Measurements from ENCODE around the gene FAM20B. TPM values are rescaled to one million over a fixed set of nuclear protein-coding genes. Genes with fewer than 3 reads are reported as not detected.

Gene FAM20B
- total and polyA plus RNA-seq, 9 donors, result 19.0 to 62.0 (median 49.1) TPM

- 82 to 88% (median 83%) methylated on average over 15 of the region's 15 CpGs for WGBS, 3 donors
- Histone ChIP-seq H3K4me3 (no peak overlapping the region), H3K27me3 (no peaks in the 10 kb centered on the region), H3K36me3 (no peaks in the 10 kb centered on the region), H3K4me1 (ENCODE audit: insufficient read depth) (no peaks in the 10 kb centered on the region), H3K9me3 (no peaks in the 10 kb centered on the region), H3K27ac (no peak overlapping the region)
- TF ChIP-seq EP300 (IDR thresholded peaks at IDR 0.05) (no peak), POLR2A (IDR thresholded peaks at IDR 0.05) (no peak)
- TF ChIP-seq, protein P1, sequence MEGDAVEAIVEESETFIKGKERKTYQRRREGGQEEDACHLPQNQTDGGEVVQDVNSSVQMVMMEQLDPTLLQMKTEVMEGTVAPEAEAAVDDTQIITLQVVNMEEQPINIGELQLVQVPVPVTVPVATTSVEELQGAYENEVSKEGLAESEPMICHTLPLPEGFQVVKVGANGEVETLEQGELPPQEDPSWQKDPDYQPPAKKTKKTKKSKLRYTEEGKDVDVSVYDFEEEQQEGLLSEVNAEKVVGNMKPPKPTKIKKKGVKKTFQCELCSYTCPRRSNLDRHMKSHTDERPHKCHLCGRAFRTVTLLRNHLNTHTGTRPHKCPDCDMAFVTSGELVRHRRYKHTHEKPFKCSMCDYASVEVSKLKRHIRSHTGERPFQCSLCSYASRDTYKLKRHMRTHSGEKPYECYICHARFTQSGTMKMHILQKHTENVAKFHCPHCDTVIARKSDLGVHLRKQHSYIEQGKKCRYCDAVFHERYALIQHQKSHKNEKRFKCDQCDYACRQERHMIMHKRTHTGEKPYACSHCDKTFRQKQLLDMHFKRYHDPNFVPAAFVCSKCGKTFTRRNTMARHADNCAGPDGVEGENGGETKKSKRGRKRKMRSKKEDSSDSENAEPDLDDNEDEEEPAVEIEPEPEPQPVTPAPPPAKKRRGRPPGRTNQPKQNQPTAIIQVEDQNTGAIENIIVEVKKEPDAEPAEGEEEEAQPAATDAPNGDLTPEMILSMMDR (IDR thresholded peaks at IDR 0.05), result no peak
- no peak for DNase-seq
- intact Hi-C loops (cut with DNase I), result no loop called here
Measured at GRCh38 chr1:179107706-179108629, 82.3 kb downstream of the FAM20B start.

DNA sequence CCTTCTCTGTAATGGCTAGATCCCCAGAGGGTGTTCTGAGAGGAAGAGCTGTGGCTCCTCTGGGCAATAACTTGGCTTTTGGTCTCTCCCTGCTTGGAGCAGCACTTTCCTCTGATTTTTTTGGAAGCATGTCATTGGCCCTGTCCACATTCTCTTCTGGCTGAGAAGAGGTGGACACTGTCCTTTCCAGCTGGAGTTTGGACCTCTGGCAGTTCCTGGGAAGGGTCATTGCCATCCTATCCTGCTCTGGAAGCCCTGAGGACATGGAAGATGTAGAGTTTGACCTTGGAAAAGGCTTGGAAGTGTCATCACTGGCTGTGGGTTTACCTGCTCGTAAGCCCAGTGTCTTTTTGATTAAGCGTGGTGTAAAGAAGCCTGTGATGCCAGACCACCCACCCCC is 83.0 kb downstream of the FAM20B start:
- DNase-seq, result no peak
- Histone ChIP-seq H3K27me3 (no peaks in the 10 kb centered on the region), H3K27ac (no peak overlapping the region), H3K4me1 (ENCODE audit: insufficient read depth) (no peaks in the 10 kb centered on the region), H3K4me3 (no peak overlapping the region), H3K36me3 (no peaks in the 10 kb centered on the region), H3K9me3 (no peaks in the 10 kb centered on the region)
- TF ChIP-seq EP300 (IDR thresholded peaks at IDR 0.05) (no peak), POLR2A (IDR thresholded peaks at IDR 0.05) (no peak)
- TF ChIP-seq, protein P1 (IDR thresholded peaks at IDR 0.05), result no peak
- 91 to 94% (median 94%) methylated on average over 2 of the region's 2 CpGs for WGBS, 3 donors
- intact Hi-C loops (cut with DNase I), result no loop called here

DNA sequence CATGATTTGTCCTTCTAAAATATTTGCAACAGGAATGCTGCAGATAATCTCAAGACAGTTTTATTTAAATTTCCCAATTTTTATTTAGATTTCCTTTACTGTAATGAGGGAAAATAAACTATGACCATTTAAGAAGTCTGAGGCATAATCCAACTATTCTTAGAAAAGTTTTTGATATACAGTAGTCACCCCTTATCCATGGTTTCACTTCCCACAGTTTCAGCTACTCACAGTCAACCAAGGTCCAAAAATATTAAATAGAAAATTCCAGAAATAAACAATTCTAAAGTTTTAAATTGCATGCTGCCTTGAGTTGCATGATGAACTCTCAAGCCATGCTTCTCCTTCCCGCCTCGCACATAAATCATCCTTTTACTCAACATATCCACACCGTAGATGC is 89.5 kb downstream of the FAM20B start:
- no peak for DNase-seq
- 84 to 90% (median 89%) methylated on average over 3 of the region's 3 CpGs for WGBS, 3 donors
- no peaks in the 10 kb centered on the region for H3K4me1 ChIP-seq (ENCODE audit: insufficient read depth)
- intact Hi-C loops (cut with DNase I), result loop anchor here in 1 of 4 donors (10.0 kb wide), 1 partner anchor 80 kb away; no protein-coding TSS in a partner anchor
- H3K27ac ChIP-seq, result no peak overlapping the region
- H3K9me3 ChIP-seq, result no peaks in the 10 kb centered on the region
- H3K4me3 ChIP-seq, result no peak overlapping the region
- TF ChIP-seq POLR2A (IDR thresholded peaks at IDR 0.05) (no peak), EP300 (IDR thresholded peaks at IDR 0.05) (no peak)
- TF ChIP-seq, protein P1 (IDR thresholded peaks at IDR 0.05), result no peak
- no peaks in the 10 kb centered on the region for H3K27me3 ChIP-seq
- no peaks in the 10 kb centered on the region for H3K36me3 ChIP-seq

- TF ChIP-seq EP300 (IDR thresholded peaks at IDR 0.05) (no peak), POLR2A (IDR thresholded peaks at IDR 0.05) (no peak)
- TF ChIP-seq, protein P1 (IDR thresholded peaks at IDR 0.05), result no peak
- no peak overlapping the region for H3K4me3 ChIP-seq
- no peaks in the 10 kb centered on the region for H3K4me1 ChIP-seq (ENCODE audit: insufficient read depth)
- no peak for DNase-seq
- no peak overlapping the region for H3K27ac ChIP-seq
- no peaks in the 10 kb centered on the region for H3K9me3 ChIP-seq
- H3K27me3 ChIP-seq, result no peaks in the 10 kb centered on the region
- intact Hi-C loops (cut with DNase I), result loop anchor here in 1 of 4 donors (10.0 kb wide), 1 partner anchor 75 kb away; no protein-coding TSS in a partner anchor
- no peaks in the 10 kb centered on the region for H3K36me3 ChIP-seq
Measured at GRCh38 chr1:179119513-179119912, 93.8 kb downstream of the FAM20B start.
